Activated naive CD4-positive, alpha-beta T cell treated with anti-CD3 and anti-CD28 coated beads, Interleukin-2, amount 10 ng/mL, durations not matched to agents 7 days and 5 days (primary cell): Measurements from ENCODE around the gene INHBA.

ENCODE experiments used
- CTCF ChIA-PET: fragments of 350-600 bp; sonication (Branson Sonifier 250); formaldehyde crosslinking; loops from one replicate; lab custom pipeline; 2021; ENCODE audit warnings: antibody characterized with exemption; lab: Charles Lee
- DNase-seq: peaks from one replicate; pipeline ENCODE4 v3.0.0-alpha.2; 2020
- H3K27ac Mint-ChIP-seq: one replicate; pipeline ENCODE4 v1.8.0; 2021; ENCODE audit warnings: mild to moderate bottlenecking, moderate library complexity, mixed read lengths
- H3K27me3 Mint-ChIP-seq: one replicate; pipeline ENCODE4 v1.8.0; 2021; ENCODE audit warnings: mild to moderate bottlenecking, mixed read lengths
- H3K36me3 Mint-ChIP-seq: one replicate; pipeline ENCODE4 v1.8.0; 2021; ENCODE audit warnings: mixed read lengths
- H3K4me1 Mint-ChIP-seq: one replicate; pipeline ENCODE4 v1.8.0; 2021; ENCODE audit warnings: mixed read lengths
- H3K4me3 Mint-ChIP-seq: one replicate; pipeline ENCODE4 v1.8.0; 2021; ENCODE audit warnings: mild to moderate bottlenecking, moderate library complexity, mixed read lengths
- H3K9me3 Mint-ChIP-seq: one replicate; pipeline ENCODE4 v1.8.0; 2021; ENCODE audit warnings: mixed read lengths

Gene INHBA

GRCh38 chr7:41702635-41703371 is at the start of gene INHBA:
TSS of gene INHBA (minus strand) at chr7:41703090. CDS start at chr7:41700374, 2,716 bp downstream.
- Mint-ChIP-seq H3K4me3 (no peak within 1 kb of the TSS), H3K27ac (no peak within 1 kb of the TSS), H3K4me1 (peaks cover 16% of the 10 kb centered on the region), H3K9me3 (no peaks in the 10 kb centered on the region), H3K36me3 (no peaks in the 10 kb centered on the region), H3K27me3 (peaks cover 65% of the 10 kb centered on the region)
- no peak for DNase-seq
- CTCF ChIA-PET: interaction anchor here (1.0 kb wide), 1 partner anchor 10 kb away, joined by 3 read pairs; no protein-coding TSS in a partner anchor

DNA sequence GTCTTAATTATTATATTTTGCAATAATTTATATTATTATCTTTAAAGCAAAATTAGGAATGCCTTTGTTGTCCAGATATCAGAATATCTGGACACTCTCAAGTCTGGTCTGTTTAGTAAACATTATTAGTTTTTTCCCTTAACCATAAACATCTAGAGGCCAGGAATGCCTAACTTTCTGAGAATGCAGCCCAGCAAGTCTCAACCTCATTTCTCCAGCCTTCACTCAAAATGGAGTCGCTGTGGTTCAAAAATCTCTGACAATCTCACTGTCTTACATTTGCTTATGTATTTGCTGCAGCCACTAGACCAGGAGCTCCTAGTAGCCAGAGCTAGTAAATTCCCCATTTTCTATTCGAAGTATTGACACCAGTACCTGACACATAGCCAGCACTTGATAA is 49.7 kb upstream of the INHBA start:
- Mint-ChIP-seq H3K27me3 (no peaks in the 10 kb centered on the region), H3K4me3 (no peak overlapping the region), H3K36me3 (no peaks in the 10 kb centered on the region), H3K27ac (no peak overlapping the region), H3K4me1 (no peaks in the 10 kb centered on the region), H3K9me3 (peaks cover 25% of the 10 kb centered on the region)
- CTCF ChIA-PET: no interaction called here
- DNase-seq: no peak

DNA sequence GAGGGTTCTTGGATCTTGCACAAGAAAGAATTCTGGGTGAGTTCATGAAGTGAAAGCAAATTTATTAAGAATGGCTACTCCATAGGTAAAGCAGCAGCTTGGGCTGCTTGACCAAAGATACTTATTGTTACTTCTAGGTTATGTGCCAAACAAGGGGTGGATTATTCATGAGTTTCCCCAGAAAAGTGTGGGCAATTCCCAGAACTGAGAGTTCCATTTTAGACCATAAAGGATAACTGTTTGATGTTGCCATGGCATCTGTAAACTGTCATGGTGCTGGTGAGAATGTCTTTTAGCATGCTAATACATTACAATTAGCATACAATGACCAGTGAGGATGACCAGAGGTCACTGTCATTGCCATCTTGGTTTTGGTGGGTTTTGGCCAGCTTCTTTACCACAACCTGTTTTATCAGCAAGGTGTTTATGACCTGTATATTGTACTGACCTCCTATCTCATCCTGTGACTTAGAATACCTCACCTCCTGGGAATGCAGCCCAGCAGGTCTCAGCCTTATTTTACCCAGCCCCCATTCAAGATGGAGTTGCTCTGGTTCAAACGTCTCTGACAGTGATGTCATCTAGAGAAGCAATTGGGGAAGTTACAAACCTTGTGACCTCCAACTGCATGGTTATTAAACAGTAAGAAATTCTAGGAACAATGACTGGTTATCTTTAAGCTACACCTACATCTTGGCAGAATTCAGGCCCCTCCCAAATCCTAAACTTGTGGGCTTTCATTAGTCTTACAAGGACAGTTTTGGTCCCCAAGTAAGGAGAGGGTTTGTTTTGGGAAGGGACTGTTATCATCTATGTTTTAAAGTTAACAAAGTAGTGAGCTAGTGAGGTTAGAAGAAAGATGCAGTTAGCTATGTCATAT is 48.0 kb upstream of the INHBA start:
- Mint-ChIP-seq H3K4me3 (no peak overlapping the region), H3K27me3 (no peaks in the 10 kb centered on the region), H3K4me1 (no peaks in the 10 kb centered on the region), H3K36me3 (no peaks in the 10 kb centered on the region), H3K27ac (no peak overlapping the region), H3K9me3 (peaks cover 17% of the 10 kb centered on the region)
- CTCF ChIA-PET: no interaction called here
- no peak for DNase-seq

DNA sequence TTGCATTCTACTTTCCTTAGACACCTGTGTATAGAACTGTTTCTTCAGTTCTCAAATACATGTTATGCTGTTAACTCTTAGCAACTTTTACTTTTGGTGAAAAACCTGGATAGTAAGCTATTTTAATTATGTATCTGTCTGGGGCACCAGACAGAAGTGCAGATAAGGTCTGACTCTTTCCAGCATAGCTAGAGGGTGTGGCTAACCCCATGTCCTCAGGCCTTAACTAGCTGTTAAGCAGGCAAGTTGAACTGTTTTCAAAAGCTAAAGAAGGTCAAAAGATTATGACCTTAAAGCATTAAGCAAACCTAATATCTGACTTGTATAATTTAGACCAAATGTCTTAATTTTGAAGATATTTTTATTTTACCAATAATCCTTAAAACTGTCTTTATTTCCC is 45.1 kb upstream of the INHBA start:
- Mint-ChIP-seq H3K4me3 (no peak overlapping the region), H3K27ac (no peak overlapping the region), H3K36me3 (no peaks in the 10 kb centered on the region), H3K27me3 (no peaks in the 10 kb centered on the region), H3K9me3 (peaks cover 13% of the 10 kb centered on the region), H3K4me1 (no peaks in the 10 kb centered on the region)
- DNase-seq: no peak
- CTCF ChIA-PET: no interaction called here

GRCh38 chr7:41745451-41745850 is 42.6 kb upstream of the INHBA start:
- no peaks in the 10 kb centered on the region for H3K36me3 Mint-ChIP-seq
- CTCF ChIA-PET: no interaction called here
- peaks cover 18% of the 10 kb centered on the region for H3K9me3 Mint-ChIP-seq
- no peak overlapping the region for H3K4me3 Mint-ChIP-seq
- H3K27ac Mint-ChIP-seq: no peak overlapping the region
- H3K27me3 Mint-ChIP-seq: no peaks in the 10 kb centered on the region
- no peaks in the 10 kb centered on the region for H3K4me1 Mint-ChIP-seq
- no peak for DNase-seq

- Mint-ChIP-seq H3K27ac (no peak overlapping the region), H3K36me3 (no peaks in the 10 kb centered on the region), H3K9me3 (peaks cover 18% of the 10 kb centered on the region), H3K4me1 (no peaks in the 10 kb centered on the region), H3K4me3 (no peak overlapping the region), H3K27me3 (no peaks in the 10 kb centered on the region)
- CTCF ChIA-PET: no interaction called here
- no peak for DNase-seq
These were observed 41.3 kb upstream of the INHBA start for GRCh38 chr7:41744161-41744560.

DNA sequence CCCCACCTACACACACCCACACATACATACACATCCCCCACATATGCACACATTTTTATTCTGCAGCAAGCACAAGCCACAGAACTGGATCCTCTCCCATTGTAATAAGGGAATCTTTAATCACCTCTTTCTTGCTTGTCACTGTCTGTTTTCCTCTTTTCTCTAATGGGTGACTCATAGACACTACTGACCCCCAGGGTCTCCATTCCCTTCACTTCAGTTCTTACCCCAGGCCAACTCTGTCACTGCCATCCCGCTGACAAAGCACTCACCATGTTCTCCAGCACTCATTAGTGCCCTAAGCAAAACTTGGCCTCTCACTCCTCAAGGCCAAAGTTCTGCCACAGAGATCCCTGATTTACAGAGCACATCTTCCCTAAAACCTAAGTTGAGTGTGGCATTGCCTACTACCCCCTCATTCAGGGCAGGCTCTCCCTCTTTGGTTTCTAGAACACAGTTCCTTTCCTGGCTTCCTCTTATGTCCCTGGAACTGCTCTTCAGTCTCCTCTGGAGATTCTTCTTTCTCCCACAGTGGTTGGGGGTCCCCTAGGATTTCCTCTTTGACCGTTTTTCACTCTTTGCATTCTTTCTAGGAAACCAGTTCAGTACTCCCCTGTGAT is 39.6 kb upstream of the INHBA start:
- CTCF ChIA-PET: no interaction called here

DNA sequence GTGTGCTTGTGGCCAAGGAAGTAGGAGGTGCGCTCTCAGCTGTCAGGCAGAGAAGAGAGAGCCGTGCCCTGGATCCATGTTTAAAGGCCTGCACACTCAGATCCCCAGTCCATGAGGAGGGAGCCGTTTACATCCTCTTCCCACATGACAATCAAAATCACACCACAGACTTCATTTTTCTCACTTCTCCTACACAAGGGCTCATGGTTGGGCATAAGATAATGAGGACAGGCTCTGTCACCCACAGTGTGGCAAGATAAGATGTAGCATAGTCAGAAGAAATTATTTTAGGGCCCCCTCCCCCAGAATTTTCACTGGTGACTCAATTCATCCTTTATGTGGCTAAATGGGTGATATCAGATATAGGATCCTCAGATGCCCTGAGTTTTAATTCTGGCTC is 35.9 kb upstream of the INHBA start:
- DNase-seq: no peak
- Mint-ChIP-seq H3K36me3 (no peaks in the 10 kb centered on the region), H3K27ac (no peak overlapping the region), H3K4me3 (no peak overlapping the region), H3K4me1 (no peaks in the 10 kb centered on the region), H3K27me3 (no peaks in the 10 kb centered on the region), H3K9me3 (peaks cover 14% of the 10 kb centered on the region)
- CTCF ChIA-PET: no interaction called here

More for the DNA sequence above, 39.6 kb upstream of the INHBA start:
- DNase-seq: no peak
- Mint-ChIP-seq H3K27me3 (no peaks in the 10 kb centered on the region), H3K36me3 (no peaks in the 10 kb centered on the region), H3K9me3 (peaks cover 18% of the 10 kb centered on the region), H3K4me3 (no peak overlapping the region), H3K27ac (no peak overlapping the region), H3K4me1 (no peaks in the 10 kb centered on the region)

GRCh38 chr7:41738336-41738735 is 35.4 kb upstream of the INHBA start:
- no peaks in the 10 kb centered on the region for H3K36me3 Mint-ChIP-seq
- peaks cover 14% of the 10 kb centered on the region for H3K9me3 Mint-ChIP-seq
- H3K27me3 Mint-ChIP-seq: no peaks in the 10 kb centered on the region
- H3K4me3 Mint-ChIP-seq: no peak overlapping the region
- no peak overlapping the region for H3K27ac Mint-ChIP-seq
- no peak for DNase-seq
- CTCF ChIA-PET: no interaction called here
- no peaks in the 10 kb centered on the region for H3K4me1 Mint-ChIP-seq

- Mint-ChIP-seq H3K27me3 (no peaks in the 10 kb centered on the region), H3K36me3 (no peaks in the 10 kb centered on the region), H3K9me3 (no peaks in the 10 kb centered on the region), H3K4me1 (peaks cover 7% of the 10 kb centered on the region), H3K4me3 (no peak overlapping the region), H3K27ac (no peak overlapping the region)
- CTCF ChIA-PET: no interaction called here
- DNase-seq: no peak
These were observed 32.3 kb upstream of the INHBA start for GRCh38 chr7:41735206-41735605.

DNA sequence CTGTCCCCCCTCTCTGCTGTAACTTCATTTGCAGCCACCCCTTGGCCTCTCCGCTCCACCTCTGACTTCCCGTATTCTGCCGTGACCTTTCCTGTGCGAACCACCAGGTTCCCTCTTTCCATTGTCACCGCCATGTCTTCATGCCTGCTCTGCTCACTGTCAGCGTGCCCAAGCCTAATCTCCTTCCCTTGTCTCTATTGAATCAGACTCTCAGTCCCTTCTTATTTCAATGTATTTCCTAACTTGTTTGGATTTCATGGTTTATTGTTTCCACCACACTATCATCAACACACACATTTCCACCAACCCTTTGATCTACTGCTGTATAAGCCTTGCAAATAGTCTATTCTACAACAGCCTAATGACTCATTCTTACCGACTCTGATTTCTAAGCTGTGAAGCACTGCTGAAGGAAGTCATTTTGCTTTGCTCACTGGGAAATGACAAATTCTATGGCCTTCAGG is 30.0 kb upstream of the INHBA start:
- Mint-ChIP-seq H3K4me1 (peaks cover 7% of the 10 kb centered on the region), H3K27ac (no peak overlapping the region), H3K36me3 (no peaks in the 10 kb centered on the region), H3K4me3 (no peak overlapping the region), H3K9me3 (peaks cover 2% of the 10 kb centered on the region), H3K27me3 (peaks cover 6% of the 10 kb centered on the region)
- DNase-seq: no peak
- CTCF ChIA-PET: interaction anchor here (0.8 kb wide), 1 partner anchor 243 kb away, joined by 3 read pairs; no protein-coding TSS in a partner anchor

DNA sequence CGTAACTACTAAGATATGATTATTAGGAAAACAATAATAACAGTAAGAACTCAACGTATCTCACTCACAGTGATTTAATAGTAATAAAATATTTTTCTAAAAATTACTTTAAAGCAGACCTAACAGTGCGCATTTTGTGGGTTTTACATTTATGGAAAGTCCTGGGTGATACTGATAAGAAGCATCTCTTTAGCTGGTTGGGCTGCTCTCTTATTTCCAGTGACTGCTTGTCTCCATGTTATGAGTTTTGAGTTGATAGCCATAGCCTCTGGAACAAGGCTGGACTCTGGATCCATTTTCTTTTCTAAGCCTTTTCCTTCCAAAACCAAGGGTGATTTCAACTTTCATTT is 29.5 kb upstream of the INHBA start:
- H3K36me3 Mint-ChIP-seq: no peaks in the 10 kb centered on the region
- peaks cover 2% of the 10 kb centered on the region for H3K9me3 Mint-ChIP-seq
- peaks cover 6% of the 10 kb centered on the region for H3K27me3 Mint-ChIP-seq
- no peak overlapping the region for H3K4me3 Mint-ChIP-seq
- H3K4me1 Mint-ChIP-seq: peaks cover 7% of the 10 kb centered on the region
- CTCF ChIA-PET: interaction anchor here (0.8 kb wide), 1 partner anchor 243 kb away, joined by 3 read pairs; no protein-coding TSS in a partner anchor
- H3K27ac Mint-ChIP-seq: no peak overlapping the region
- no peak for DNase-seq

DNA sequence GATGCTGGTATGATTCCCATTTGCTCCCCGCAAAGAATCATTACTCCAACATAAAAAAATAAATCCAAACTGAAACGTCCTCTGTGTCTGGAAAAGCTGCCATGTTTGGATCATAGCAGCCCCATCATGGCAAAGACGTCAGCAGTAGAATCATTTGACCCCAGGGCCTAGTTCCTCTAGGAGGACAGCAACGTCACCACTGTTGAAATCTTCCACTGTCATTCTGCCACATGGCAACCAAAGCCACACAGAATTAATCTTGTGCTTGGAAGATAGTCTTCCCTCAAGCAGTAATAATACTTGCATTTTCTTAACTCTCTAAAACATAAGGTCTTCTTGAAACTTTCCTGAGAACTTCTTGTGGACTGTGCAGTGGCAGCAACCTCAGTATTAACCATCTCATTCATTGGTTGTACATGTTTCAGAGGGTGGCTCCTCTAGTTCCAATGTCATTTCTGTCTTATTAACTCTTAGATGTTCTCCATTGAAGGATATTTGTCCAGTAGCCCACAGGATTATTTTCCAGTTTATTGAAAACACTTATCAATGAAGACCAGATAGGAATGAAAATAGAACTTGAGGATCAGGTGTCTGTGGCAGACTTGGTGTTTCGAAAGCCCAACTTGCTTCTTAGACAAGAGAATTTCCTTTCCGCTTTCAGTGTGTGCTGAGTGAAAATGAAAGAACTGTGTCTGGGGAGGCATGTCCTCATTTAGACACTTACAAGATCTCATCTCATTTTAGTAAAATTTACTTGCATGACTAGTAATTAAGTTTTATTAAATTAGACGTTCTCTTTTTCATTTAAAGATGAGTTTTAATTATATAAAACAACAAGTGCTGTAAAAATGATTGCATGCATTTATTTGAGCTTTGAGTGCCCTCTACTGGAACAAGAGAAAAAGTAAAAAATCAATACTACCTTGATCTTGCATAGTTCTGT is 28.9 kb upstream of the INHBA start:
- Mint-ChIP-seq H3K4me3 (no peak overlapping the region), H3K4me1 (peaks cover 7% of the 10 kb centered on the region), H3K27ac (no peak overlapping the region), H3K27me3 (peaks cover 6% of the 10 kb centered on the region), H3K9me3 (peaks cover 2% of the 10 kb centered on the region), H3K36me3 (no peaks in the 10 kb centered on the region)
- CTCF ChIA-PET: interaction anchor here (0.8 kb wide), 1 partner anchor 242 kb away, joined by 3 read pairs; no protein-coding TSS in a partner anchor
- no peak for DNase-seq
